ENCODE results near the gene LAMC2.

Gene LAMC2

DNA sequence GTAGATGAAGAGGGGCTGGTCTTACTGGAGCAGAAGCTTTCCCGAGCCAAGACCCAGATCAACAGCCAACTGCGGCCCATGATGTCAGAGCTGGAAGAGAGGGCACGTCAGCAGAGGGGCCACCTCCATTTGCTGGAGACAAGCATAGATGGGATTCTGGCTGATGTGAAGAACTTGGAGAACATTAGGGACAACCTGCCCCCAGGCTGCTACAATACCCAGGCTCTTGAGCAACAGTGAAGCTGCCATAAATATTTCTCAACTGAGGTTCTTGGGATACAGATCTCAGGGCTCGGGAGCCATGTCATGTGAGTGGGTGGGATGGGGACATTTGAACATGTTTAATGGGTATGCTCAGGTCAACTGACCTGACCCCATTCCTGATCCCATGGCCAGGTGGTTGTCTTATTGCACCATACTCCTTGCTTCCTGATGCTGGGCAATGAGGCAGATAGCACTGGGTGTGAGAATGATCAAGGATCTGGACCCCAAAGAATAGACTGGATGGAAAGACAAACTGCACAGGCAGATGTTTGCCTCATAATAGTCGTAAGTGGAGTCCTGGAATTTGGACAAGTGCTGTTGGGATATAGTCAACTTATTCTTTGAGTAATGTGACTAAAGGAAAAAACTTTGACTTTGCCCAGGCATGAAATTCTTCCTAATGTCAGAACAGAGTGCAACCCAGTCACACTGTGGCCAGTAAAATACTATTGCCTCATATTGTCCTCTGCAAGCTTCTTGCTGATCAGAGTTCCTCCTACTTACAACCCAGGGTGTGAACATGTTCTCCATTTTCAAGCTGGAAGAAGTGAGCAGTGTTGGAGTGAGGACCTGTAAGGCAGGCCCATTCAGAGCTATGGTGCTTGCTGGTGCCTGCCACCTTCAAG, 57.3 kb downstream of the LAMC2 start:
- Histone ChIP-seq H2BK15ac (ENCODE audit: low read length) (no peak overlapping the region), H3K4me3 (ENCODE audit: low read length in 2 of 2) (no peak overlapping the region), H2AFZ (ENCODE audit: low read length) (no peak overlapping the region), H2BK120ac (ENCODE audit: low read depth, low read length) (no peak overlapping the region), H2BK5ac (ENCODE audit: low read length) (no peak overlapping the region), H3K36me3 (replicated peaks in 1 of 2; ENCODE audit: control insufficient read depth in 2 of 2, insufficient read depth in 2 of 2, low read length in 2 of 2) (no peaks in the 10 kb centered on the region), H3K23ac (ENCODE audit: low read depth, low read length, poor library complexity) (no peak overlapping the region), H3K79me1 (ENCODE audit: low read depth, low read length) (no peaks in the 10 kb centered on the region), H4K8ac (ENCODE audit: low read depth, low read length) (no peak overlapping the region), H3K9ac (ENCODE audit: low read depth, low read length, poor library complexity) (no peak overlapping the region), H3K9me3 (replicated peaks in 1 of 2; ENCODE audit: control insufficient read depth in 2 of 2, insufficient read depth in 1 of 2, low read depth in 1 of 2, low read length in 2 of 2) (no peaks in the 10 kb centered on the region), H3K14ac (ENCODE audit: low read length) (no peak overlapping the region), H2BK12ac (ENCODE audit: low read length) (no peak overlapping the region), H4K91ac (ENCODE audit: low read depth, low read length, poor library complexity) (no peak overlapping the region), H3K18ac (ENCODE audit: low read length) (no peak overlapping the region), H3K4me2 (ENCODE audit: insufficient read depth, low read length, poor library complexity, severe bottlenecking) (no peak overlapping the region), H2AK5ac (ENCODE audit: low read depth, low read length) (peak overlapping the region; percentile 31), H3K27me3 (ENCODE audit: control insufficient read depth in 3 of 3, insufficient read depth in 3 of 3, low read depth in 1 of 3, low read length in 3 of 3) (no peaks in the 10 kb centered on the region), H3K27ac (replicated peaks; ENCODE audit: low read length) (no peak overlapping the region), H3K4ac (ENCODE audit: low read length) (no peak overlapping the region), H3K4me1 (ENCODE audit: control insufficient read depth in 2 of 2, insufficient read depth in 1 of 2, low read depth in 1 of 2, low read length in 2 of 2) (no peaks in the 10 kb centered on the region)
- no peak for DNase-seq (ENCODE audit: low spot score)
- WGBS, 2 donors (ENCODE audit: extremely low coverage in 2 of 2, insufficient read length in 2 of 2, insufficient replicate concordance in 1 of 2) = no CpG with 5 or more reads among the region's 5 CpGs

DNA sequence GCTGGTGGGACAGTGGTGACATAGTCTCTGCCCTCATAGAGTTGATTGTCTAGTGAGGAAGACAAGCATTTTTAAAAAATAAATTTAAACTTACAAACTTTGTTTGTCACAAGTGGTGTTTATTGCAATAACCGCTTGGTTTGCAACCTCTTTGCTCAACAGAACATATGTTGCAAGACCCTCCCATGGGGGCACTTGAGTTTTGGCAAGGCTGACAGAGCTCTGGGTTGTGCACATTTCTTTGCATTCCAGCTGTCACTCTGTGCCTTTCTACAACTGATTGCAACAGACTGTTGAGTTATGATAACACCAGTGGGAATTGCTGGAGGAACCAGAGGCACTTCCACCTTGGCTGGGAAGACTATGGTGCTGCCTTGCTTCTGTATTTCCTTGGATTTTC, 58.4 kb downstream of the LAMC2 start:
- no peak for DNase-seq (ENCODE audit: low spot score)
- H2BK5ac ChIP-seq (ENCODE audit: low read length) = no peak overlapping the region
- no peak overlapping the region for H3K4me3 ChIP-seq (ENCODE audit: low read length in 2 of 2)
- no peak overlapping the region for H2BK12ac ChIP-seq (ENCODE audit: low read length)
- H2BK15ac ChIP-seq (ENCODE audit: low read length) = no peak overlapping the region
- H3K9ac ChIP-seq (ENCODE audit: low read depth, low read length, poor library complexity) = no peak overlapping the region
- no peaks in the 10 kb centered on the region for H3K36me3 ChIP-seq (replicated peaks in 1 of 2; ENCODE audit: control insufficient read depth in 2 of 2, insufficient read depth in 2 of 2, low read length in 2 of 2)
- H3K4me1 ChIP-seq (ENCODE audit: control insufficient read depth in 2 of 2, insufficient read depth in 1 of 2, low read depth in 1 of 2, low read length in 2 of 2) = no peaks in the 10 kb centered on the region
- no peak overlapping the region for H2AK5ac ChIP-seq (ENCODE audit: low read depth, low read length)
- H3K23ac ChIP-seq (ENCODE audit: low read depth, low read length, poor library complexity) = no peak overlapping the region
- no peak overlapping the region for H3K14ac ChIP-seq (ENCODE audit: low read length)
- no peak overlapping the region for H3K27ac ChIP-seq (replicated peaks; ENCODE audit: low read length)
- no peak overlapping the region for H4K8ac ChIP-seq (ENCODE audit: low read depth, low read length)
- H2BK120ac ChIP-seq (ENCODE audit: low read depth, low read length) = no peak overlapping the region
- H3K9me3 ChIP-seq (replicated peaks in 1 of 2; ENCODE audit: control insufficient read depth in 2 of 2, insufficient read depth in 1 of 2, low read depth in 1 of 2, low read length in 2 of 2) = no peaks in the 10 kb centered on the region
- H3K79me1 ChIP-seq (ENCODE audit: low read depth, low read length) = no peaks in the 10 kb centered on the region
- H3K27me3 ChIP-seq (ENCODE audit: control insufficient read depth in 3 of 3, insufficient read depth in 3 of 3, low read depth in 1 of 3, low read length in 3 of 3) = no peaks in the 10 kb centered on the region
- no CpG with 5 or more reads among the region's 1 CpG for WGBS, 2 donors (ENCODE audit: extremely low coverage in 2 of 2, insufficient read length in 2 of 2, insufficient replicate concordance in 1 of 2)
- no peak overlapping the region for H3K4me2 ChIP-seq (ENCODE audit: insufficient read depth, low read length, poor library complexity, severe bottlenecking)
- H3K18ac ChIP-seq (ENCODE audit: low read length) = no peak overlapping the region
- no peak overlapping the region for H4K91ac ChIP-seq (ENCODE audit: low read depth, low read length, poor library complexity)
- no peak overlapping the region for H3K4ac ChIP-seq (ENCODE audit: low read length)
- no peak overlapping the region for H2AFZ ChIP-seq (ENCODE audit: low read length)

DNA sequence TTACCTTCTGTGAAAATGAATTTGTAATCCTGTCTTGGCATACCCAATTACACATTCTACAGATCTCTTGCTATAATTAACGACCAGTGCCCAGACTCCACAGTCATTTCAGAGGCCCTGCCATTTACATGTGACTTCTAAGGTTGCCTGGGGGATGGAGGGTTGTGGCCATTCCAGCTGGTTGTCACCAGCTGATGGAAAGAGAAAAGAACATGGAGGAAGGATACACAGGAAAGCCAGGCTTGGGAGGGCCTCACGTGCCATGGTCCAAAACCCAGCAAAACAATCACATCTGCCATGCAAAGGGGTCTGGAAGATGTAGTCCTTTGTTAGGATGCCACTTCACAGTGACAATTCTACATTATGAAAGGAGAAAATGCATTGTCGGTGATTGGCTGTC, 59.3 kb downstream of the LAMC2 start:
- no peak overlapping the region for H2AFZ ChIP-seq (ENCODE audit: low read length)
- H4K91ac ChIP-seq (ENCODE audit: low read depth, low read length, poor library complexity) = no peak overlapping the region
- DNase-seq (ENCODE audit: low spot score) = no peak
- H3K4me3 ChIP-seq (ENCODE audit: low read length in 2 of 2) = no peak overlapping the region
- H3K27me3 ChIP-seq (ENCODE audit: control insufficient read depth in 3 of 3, insufficient read depth in 3 of 3, low read depth in 1 of 3, low read length in 3 of 3) = no peaks in the 10 kb centered on the region
- H3K9ac ChIP-seq (ENCODE audit: low read depth, low read length, poor library complexity) = no peak overlapping the region
- no peak overlapping the region for H3K4ac ChIP-seq (ENCODE audit: low read length)
- H3K4me2 ChIP-seq (ENCODE audit: insufficient read depth, low read length, poor library complexity, severe bottlenecking) = no peak overlapping the region
- no peak overlapping the region for H2BK5ac ChIP-seq (ENCODE audit: low read length)
- no peaks in the 10 kb centered on the region for H3K4me1 ChIP-seq (ENCODE audit: control insufficient read depth in 2 of 2, insufficient read depth in 1 of 2, low read depth in 1 of 2, low read length in 2 of 2)
- WGBS, 2 donors (ENCODE audit: extremely low coverage in 2 of 2, insufficient read length in 2 of 2, insufficient replicate concordance in 1 of 2) = no CpG with 5 or more reads among the region's 3 CpGs
- H2BK12ac ChIP-seq (ENCODE audit: low read length) = no peak overlapping the region
- no peak overlapping the region for H4K8ac ChIP-seq (ENCODE audit: low read depth, low read length)
- no peak overlapping the region for H2BK120ac ChIP-seq (ENCODE audit: low read depth, low read length)
- no peaks in the 10 kb centered on the region for H3K36me3 ChIP-seq (replicated peaks in 1 of 2; ENCODE audit: control insufficient read depth in 2 of 2, insufficient read depth in 2 of 2, low read length in 2 of 2)
- H2BK15ac ChIP-seq (ENCODE audit: low read length) = no peak overlapping the region
- peaks cover 0 to 3% of the 10 kb centered on the region in 2 donors for H3K9me3 ChIP-seq (replicated peaks in 1 of 2; ENCODE audit: control insufficient read depth in 2 of 2, insufficient read depth in 1 of 2, low read depth in 1 of 2, low read length in 2 of 2)
- H3K14ac ChIP-seq (ENCODE audit: low read length) = no peak overlapping the region
- no peak overlapping the region for H3K27ac ChIP-seq (replicated peaks; ENCODE audit: low read length)
- no peak overlapping the region for H3K18ac ChIP-seq (ENCODE audit: low read length)
- H3K23ac ChIP-seq (ENCODE audit: low read depth, low read length, poor library complexity) = no peak overlapping the region
- H2AK5ac ChIP-seq (ENCODE audit: low read depth, low read length) = no peak overlapping the region
- H3K79me1 ChIP-seq (ENCODE audit: low read depth, low read length) = no peaks in the 10 kb centered on the region

DNA sequence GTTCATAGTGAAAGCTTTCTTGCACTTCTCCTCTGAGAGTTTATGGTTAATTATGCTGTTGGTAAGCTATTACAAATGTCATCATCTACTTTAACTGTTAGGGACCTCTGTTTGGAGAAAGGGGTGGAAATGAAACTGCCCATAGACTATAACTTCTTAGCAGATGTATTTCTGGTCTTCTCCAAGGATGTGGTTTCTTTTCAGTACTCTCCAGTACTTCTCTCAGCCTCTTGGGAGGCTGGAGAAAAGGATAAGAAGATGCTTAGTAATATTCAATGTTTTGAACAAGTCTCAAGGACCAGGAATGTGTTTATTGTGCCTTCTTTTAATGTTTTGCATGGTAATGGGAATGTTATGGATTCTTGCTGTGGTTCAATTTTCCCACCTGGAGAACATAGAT, 60.4 kb downstream of the LAMC2 start:
- H3K36me3 ChIP-seq (replicated peaks in 1 of 2; ENCODE audit: control insufficient read depth in 2 of 2, insufficient read depth in 2 of 2, low read length in 2 of 2) = no peaks in the 10 kb centered on the region
- H3K79me1 ChIP-seq (ENCODE audit: low read depth, low read length) = no peaks in the 10 kb centered on the region
- no peak overlapping the region for H3K4ac ChIP-seq (ENCODE audit: low read length)
- H2BK15ac ChIP-seq (ENCODE audit: low read length) = no peak overlapping the region
- H2BK12ac ChIP-seq (ENCODE audit: low read length) = no peak overlapping the region
- H3K4me2 ChIP-seq (ENCODE audit: insufficient read depth, low read length, poor library complexity, severe bottlenecking) = no peak overlapping the region
- no peak overlapping the region for H3K18ac ChIP-seq (ENCODE audit: low read length)
- H3K4me1 ChIP-seq (ENCODE audit: control insufficient read depth in 2 of 2, insufficient read depth in 1 of 2, low read depth in 1 of 2, low read length in 2 of 2) = no peaks in the 10 kb centered on the region
- H3K9me3 ChIP-seq (replicated peaks in 1 of 2; ENCODE audit: control insufficient read depth in 2 of 2, insufficient read depth in 1 of 2, low read depth in 1 of 2, low read length in 2 of 2) = peaks cover 0 to 3% of the 10 kb centered on the region in 2 donors
- no peak overlapping the region for H2AFZ ChIP-seq (ENCODE audit: low read length)
- no peak overlapping the region for H3K23ac ChIP-seq (ENCODE audit: low read depth, low read length, poor library complexity)
- H3K27me3 ChIP-seq (ENCODE audit: control insufficient read depth in 3 of 3, insufficient read depth in 3 of 3, low read depth in 1 of 3, low read length in 3 of 3) = no peaks in the 10 kb centered on the region
- no peak overlapping the region for H4K8ac ChIP-seq (ENCODE audit: low read depth, low read length)
- H2AK5ac ChIP-seq (ENCODE audit: low read depth, low read length) = no peak overlapping the region
- DNase-seq (ENCODE audit: low spot score) = no peak
- no peak overlapping the region for H3K4me3 ChIP-seq (ENCODE audit: low read length in 2 of 2)
- H2BK5ac ChIP-seq (ENCODE audit: low read length) = no peak overlapping the region
- no peak overlapping the region for H3K9ac ChIP-seq (ENCODE audit: low read depth, low read length, poor library complexity)
- H4K91ac ChIP-seq (ENCODE audit: low read depth, low read length, poor library complexity) = no peak overlapping the region
- H3K27ac ChIP-seq (replicated peaks; ENCODE audit: low read length) = no peak overlapping the region
- no peak overlapping the region for H3K14ac ChIP-seq (ENCODE audit: low read length)
- H2BK120ac ChIP-seq (ENCODE audit: low read depth, low read length) = no peak overlapping the region

Measured in neuronal stem cell (in vitro differentiated cells).